Smooth muscle cell (in vitro differentiated cells): ENCODE results near the gene AGT. TPM values are rescaled to one million over a fixed set of nuclear protein-coding genes. Genes with fewer than 3 reads are reported as not detected.

ENCODE experiments used
- DNase-seq: peaks from one replicate; lab custom pipeline; 2025; ENCODE audit not compliant: unreplicated experiment; lab: John Stamatoyannopoulos, UW
- H2AFZ ChIP-seq: fragments of 200-600 bp; sonication (generic); 2 replicates; pipeline ENCODE4 v1.6.0; 2016; ENCODE audit warnings: antibody characterized with exemption, low read depth, mild to moderate bottlenecking
- H3F3A ChIP-seq: fragments of 200-600 bp; sonication (generic); 2 replicates; pipeline ENCODE4 v1.6.0; 2017; ENCODE audit warnings: antibody characterized with exemption, low read depth
- H3K27ac ChIP-seq: fragments of 200-600 bp; sonication (generic); 2 replicates; pipeline ENCODE4 v1.5.1; 2016; ENCODE audit warnings: low read depth, mild to moderate bottlenecking
- H3K27me3 ChIP-seq: fragments of 200-600 bp; sonication (generic); 2 replicates; pipeline ENCODE4 v1.6.1; 2016; ENCODE audit warnings: low read depth, mild to moderate bottlenecking
- H3K36me3 ChIP-seq: fragments of 200-600 bp; sonication (generic); 2 replicates; pipeline ENCODE4 v1.5.1; 2016; ENCODE audit warnings: low read depth
- H3K4me1 ChIP-seq: fragments of 200-600 bp; sonication (generic); 2 replicates; pipeline ENCODE4 v1.5.1; 2016; ENCODE audit warnings: low read depth
- H3K4me2 ChIP-seq: fragments of 200-600 bp; sonication (generic); 2 replicates; pipeline ENCODE4 v1.6.0; 2016; ENCODE audit warnings: mild to moderate bottlenecking
- H3K4me3 ChIP-seq: fragments of 200-600 bp; sonication (generic); 2 replicates; pipeline ENCODE4 v1.5.1; 2016; ENCODE audit warnings: mild to moderate bottlenecking
- H3K79me2 ChIP-seq: fragments of 200-600 bp; sonication (generic); 2 replicates; pipeline ENCODE4 v1.6.0; 2016; ENCODE audit warnings: low read depth, mild to moderate bottlenecking
- H3K9ac ChIP-seq: fragments of 200-600 bp; sonication (generic); 2 replicates; pipeline ENCODE4 v1.6.0; 2016; ENCODE audit warnings: low read depth
- H3K9me3 ChIP-seq: fragments of 200-600 bp; sonication (generic); replicated peaks from 2 replicates; pipeline ENCODE4 v1.5.1; 2016; ENCODE audit warnings: low read depth
- H4K20me1 ChIP-seq: fragments of 200-600 bp; sonication (generic); 2 replicates; pipeline ENCODE4 v1.6.0; 2016; ENCODE audit warnings: low read depth
- whole genome bisulfite sequencing: methylation state at CpG from one replicate; pipeline ENCODE4 v1.1.7; 2016; ENCODE audit warnings: low lambda C conversion rate; 5-methylcytosine and 5-hydroxymethylcytosine counted together
- polyA plus RNA-seq: library from polyadenylated mRNA; unstranded; fragments of >200 nt; fragmentation: Nextera tagmentation; extraction: Ambion mirVana; gene quantifications from 2 replicates; pipeline ENCODE4 v1.2.1, GENCODE V29; 2016
- total RNA-seq: library from RNA; depleted of rRNA; stranded (reverse); fragments of >200 nt; gene quantifications from 2 replicates; pipeline ENCODE4 v1.2.3, GENCODE V29; 2014
- TF ChIP-seq, protein P1 (sequence below): fragments of 200-600 bp; sonication (generic); IDR thresholded peaks from 2 replicates; pipeline ENCODE4 v1.5.1; 2017; ENCODE audit warnings: borderline replicate concordance, mild to moderate bottlenecking, antibody characterized with exemption; ENCODE audit not compliant: insufficient read depth, poor library complexity, severe bottlenecking

The AGT gene
- total and polyA plus RNA-seq, 2 experiments from 2014 or later, result 0.31 to 3.0 TPM

DNA sequence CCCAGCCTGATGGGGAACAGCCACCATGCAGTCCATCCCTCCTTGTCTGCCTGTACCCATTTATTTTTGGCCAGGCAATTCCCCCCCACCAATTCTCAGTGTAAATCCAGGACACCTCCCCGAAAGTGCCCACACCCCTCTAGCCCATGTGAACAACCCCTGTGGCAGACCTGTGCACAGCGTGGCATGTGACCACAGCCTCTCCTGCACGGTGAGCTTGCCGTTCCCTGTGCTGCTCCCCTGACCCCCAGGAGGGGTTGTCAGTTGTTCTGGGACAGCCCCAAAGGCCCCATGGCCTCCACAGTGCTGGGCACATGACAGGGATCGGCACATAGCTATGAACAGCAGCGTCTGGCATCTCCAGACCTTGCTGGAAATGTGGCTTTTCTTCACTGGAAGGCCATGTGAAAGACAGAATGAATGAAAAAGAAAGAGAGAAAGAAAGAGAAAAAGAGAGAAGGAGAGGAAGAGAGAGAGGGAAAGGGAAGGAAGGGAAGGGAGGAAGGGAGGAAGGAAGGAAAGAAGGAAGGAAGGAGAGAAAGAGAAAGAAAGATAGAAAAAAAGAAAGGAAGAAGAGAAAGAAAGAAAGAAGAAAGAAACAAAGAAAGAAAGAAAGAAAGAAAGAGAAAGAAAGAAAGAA, 37.2 kb upstream of the AGT start:
- no peak overlapping the region for H2AFZ ChIP-seq

DNA sequence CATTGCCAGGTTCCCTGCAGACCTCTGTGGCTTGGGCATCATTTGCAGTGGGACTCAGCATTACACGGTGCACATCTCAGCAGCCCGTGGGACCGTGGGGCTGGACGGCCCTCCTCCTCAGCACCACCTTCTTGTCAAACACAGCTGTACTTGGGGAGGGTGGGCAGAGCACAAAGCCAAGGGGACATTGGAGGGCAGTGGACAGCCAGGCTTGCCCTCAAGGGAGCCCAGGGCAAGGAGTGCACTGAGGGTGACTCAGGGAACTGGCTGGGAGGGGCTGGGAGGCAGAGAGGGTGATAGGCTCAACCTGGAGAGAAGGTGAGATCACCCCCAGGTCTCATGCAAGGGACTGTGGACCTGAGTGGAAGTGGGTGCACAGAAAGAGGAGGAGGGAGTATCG, 36.7 kb upstream of the AGT start:
- Histone ChIP-seq H4K20me1 (no peaks in the 10 kb centered on the region), H3K79me2 (no peaks in the 10 kb centered on the region), H3K4me3 (no peak overlapping the region), H3K4me2 (no peak overlapping the region), H3K9ac (no peak overlapping the region), H3K36me3 (no peaks in the 10 kb centered on the region), H3K4me1 (no peaks in the 10 kb centered on the region), H2AFZ (no peak overlapping the region), H3F3A (no peaks in the 10 kb centered on the region), H3K27ac (no peak overlapping the region), H3K9me3 (no peaks in the 10 kb centered on the region), H3K27me3 (no peaks in the 10 kb centered on the region)
- WGBS, result 88% methylated on average over 5 of the region's 5 CpGs
- no peak for DNase-seq
- TF ChIP-seq, protein P1, sequence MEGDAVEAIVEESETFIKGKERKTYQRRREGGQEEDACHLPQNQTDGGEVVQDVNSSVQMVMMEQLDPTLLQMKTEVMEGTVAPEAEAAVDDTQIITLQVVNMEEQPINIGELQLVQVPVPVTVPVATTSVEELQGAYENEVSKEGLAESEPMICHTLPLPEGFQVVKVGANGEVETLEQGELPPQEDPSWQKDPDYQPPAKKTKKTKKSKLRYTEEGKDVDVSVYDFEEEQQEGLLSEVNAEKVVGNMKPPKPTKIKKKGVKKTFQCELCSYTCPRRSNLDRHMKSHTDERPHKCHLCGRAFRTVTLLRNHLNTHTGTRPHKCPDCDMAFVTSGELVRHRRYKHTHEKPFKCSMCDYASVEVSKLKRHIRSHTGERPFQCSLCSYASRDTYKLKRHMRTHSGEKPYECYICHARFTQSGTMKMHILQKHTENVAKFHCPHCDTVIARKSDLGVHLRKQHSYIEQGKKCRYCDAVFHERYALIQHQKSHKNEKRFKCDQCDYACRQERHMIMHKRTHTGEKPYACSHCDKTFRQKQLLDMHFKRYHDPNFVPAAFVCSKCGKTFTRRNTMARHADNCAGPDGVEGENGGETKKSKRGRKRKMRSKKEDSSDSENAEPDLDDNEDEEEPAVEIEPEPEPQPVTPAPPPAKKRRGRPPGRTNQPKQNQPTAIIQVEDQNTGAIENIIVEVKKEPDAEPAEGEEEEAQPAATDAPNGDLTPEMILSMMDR, result no peak

More for the DNA sequence above, 37.2 kb upstream of the AGT start:
- Histone ChIP-seq H3K9ac (no peak overlapping the region), H3K27me3 (no peaks in the 10 kb centered on the region), H4K20me1 (no peaks in the 10 kb centered on the region), H3K36me3 (no peaks in the 10 kb centered on the region), H3F3A (no peaks in the 10 kb centered on the region), H3K4me1 (no peaks in the 10 kb centered on the region), H3K4me3 (no peak overlapping the region), H3K27ac (no peak overlapping the region), H3K4me2 (no peak overlapping the region), H3K9me3 (no peaks in the 10 kb centered on the region), H3K79me2 (no peaks in the 10 kb centered on the region)
- WGBS, result 84% methylated on average over 6 of the region's 6 CpGs
- TF ChIP-seq, protein P1, result no peak
- no peak for DNase-seq

DNA sequence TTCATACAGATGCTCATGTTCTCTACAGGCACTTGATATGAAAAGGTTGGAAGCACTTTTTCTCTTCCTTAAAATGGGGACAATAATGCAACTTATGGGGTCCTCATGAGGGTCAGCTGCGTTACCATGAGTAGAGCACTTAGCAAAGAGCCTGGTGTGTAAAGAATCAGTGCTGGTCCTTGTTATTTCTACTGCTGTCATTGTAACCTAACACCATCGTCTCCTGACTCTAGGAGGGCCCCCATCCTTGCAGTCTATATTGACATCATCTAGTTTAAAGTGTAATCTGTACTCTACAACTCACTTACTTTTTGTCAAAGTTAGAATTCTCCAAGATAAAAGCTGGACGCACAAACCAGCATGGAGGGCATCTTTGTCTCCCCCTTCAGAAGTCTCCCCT, 35.7 kb upstream of the AGT start:
- Histone ChIP-seq H3K79me2 (no peaks in the 10 kb centered on the region), H3K4me1 (peaks cover 4% of the 10 kb centered on the region), H2AFZ (no peak overlapping the region), H3K27ac (no peak overlapping the region), H3K9me3 (no peaks in the 10 kb centered on the region), H3K36me3 (no peaks in the 10 kb centered on the region), H3K4me3 (no peak overlapping the region), H3K27me3 (no peaks in the 10 kb centered on the region), H3F3A (no peaks in the 10 kb centered on the region), H3K4me2 (no peak overlapping the region), H3K9ac (no peak overlapping the region), H4K20me1 (no peaks in the 10 kb centered on the region)
- no peak for DNase-seq
- TF ChIP-seq, protein P1, result no peak
- 73% methylated on average over 3 of the region's 3 CpGs for WGBS

DNA sequence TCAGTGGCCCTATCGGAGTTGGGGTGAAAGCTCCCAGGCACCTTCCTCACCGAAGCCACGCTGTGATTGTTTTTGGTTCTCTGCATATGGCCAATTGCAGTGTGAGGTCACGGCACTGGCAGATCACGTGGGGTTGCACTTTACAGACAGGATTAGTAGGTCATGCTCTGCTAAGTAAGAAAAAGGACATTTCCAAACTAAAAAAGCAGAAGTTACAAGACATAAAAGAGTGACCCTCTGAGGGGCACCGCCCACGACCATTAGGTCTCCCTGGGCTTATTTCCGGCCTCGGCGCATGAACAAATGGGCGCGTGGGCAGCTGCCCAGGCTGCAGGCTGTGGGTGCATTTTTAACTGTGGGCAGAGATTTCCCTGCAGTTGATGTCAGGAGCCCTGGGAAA, 35.2 kb upstream of the AGT start:
- TF ChIP-seq, protein P1, result no peak
- H3K27me3 ChIP-seq, result no peaks in the 10 kb centered on the region
- H3K79me2 ChIP-seq, result no peaks in the 10 kb centered on the region
- H3K4me2 ChIP-seq, result no peak overlapping the region
- H3K4me3 ChIP-seq, result no peak overlapping the region
- no peak overlapping the region for H2AFZ ChIP-seq
- 84% methylated on average over 12 of the region's 12 CpGs for WGBS
- H3K9me3 ChIP-seq, result no peaks in the 10 kb centered on the region
- DNase-seq, result no peak
- H3K36me3 ChIP-seq, result no peaks in the 10 kb centered on the region
- H3K9ac ChIP-seq, result no peak overlapping the region
- H3K4me1 ChIP-seq, result peaks cover 7% of the 10 kb centered on the region
- no peaks in the 10 kb centered on the region for H3F3A ChIP-seq
- no peak overlapping the region for H3K27ac ChIP-seq
- no peaks in the 10 kb centered on the region for H4K20me1 ChIP-seq
